GM18526 (cell line): ENCODE measurements around the gene M1AP.

ENCODE experiments used
- POLR2A ChIP-seq: IDR thresholded peaks from 3 replicates; pipeline ENCODE4 v1.6.1; 2011; ENCODE audit not compliant: insufficient read length; ENCODE audit errors: extremely low read depth

M1AP gene

GRCh38 chr2:74620671-74621070 lies 27.5 kb downstream of the M1AP start:
- no peak for TF ChIP-seq POLR2A

GRCh38 chr2:74619651-74620297 lies 28.4 kb downstream of the M1AP start:
- no peak for TF ChIP-seq POLR2A

GRCh38 chr2:74618410-74619083 lies 29.6 kb downstream of the M1AP start:
- TF ChIP-seq POLR2A: no peak

GRCh38 chr2:74617122-74617521 lies 31.0 kb downstream of the M1AP start:
- TF ChIP-seq POLR2A: no peak

GRCh38 chr2:74606927-74607326 lies 41.2 kb downstream of the M1AP start:
- no peak for TF ChIP-seq POLR2A

GRCh38 chr2:74603282-74604000 lies 44.7 kb downstream of the M1AP start:
- TF ChIP-seq POLR2A: no peak

- TF ChIP-seq POLR2A: no peak
Observed at GRCh38 chr2:74602586-74603281, 45.4 kb downstream of the M1AP start.

- TF ChIP-seq POLR2A: no peak
Observed at GRCh38 chr2:74599676-74600075, 48.5 kb downstream of the M1AP start.

- no peak for TF ChIP-seq POLR2A
Observed at GRCh38 chr2:74597410-74597809, 50.7 kb downstream of the M1AP start.

- no peak for TF ChIP-seq POLR2A
Observed at GRCh38 chr2:74596584-74596983, 51.5 kb downstream of the M1AP start.

GRCh38 chr2:74593826-74594772 lies 54.0 kb downstream of the M1AP start:
- no peak for TF ChIP-seq POLR2A

- TF ChIP-seq POLR2A: no peak
Observed at GRCh38 chr2:74588664-74589063, 59.5 kb downstream of the M1AP start.

GRCh38 chr2:74587664-74588277 lies 60.4 kb downstream of the M1AP start:
- TF ChIP-seq POLR2A: no peak
